Raji (cell line): ENCODE measurements around the gene FSTL5.

ENCODE experiments used
- POLR2A ChIP-seq: IDR thresholded peaks from 2 replicates; pipeline ENCODE4 v1.6.1; 2011; ENCODE audit warnings: low read depth, low read length, control low read depth; ENCODE audit not compliant: insufficient read depth

FSTL5 gene

GRCh38 chr4:161350946-161351345 is 812.9 kb downstream of the FSTL5 start:
- TF ChIP-seq POLR2A = no peak

- TF ChIP-seq POLR2A = no peak
Observed at GRCh38 chr4:161345741-161346140, 818.1 kb downstream of the FSTL5 start.

GRCh38 chr4:161343569-161343950 is 820.2 kb downstream of the FSTL5 start:
- no peak for TF ChIP-seq POLR2A

- no peak for TF ChIP-seq POLR2A
Observed at GRCh38 chr4:161342881-161343568, 820.8 kb downstream of the FSTL5 start.

- TF ChIP-seq POLR2A = no peak
Observed at GRCh38 chr4:161336621-161337020, 827.2 kb downstream of the FSTL5 start.

- TF ChIP-seq POLR2A = no peak
Observed at GRCh38 chr4:161336016-161336530, 827.7 kb downstream of the FSTL5 start.
